GM18498 (cell line): Measurements from ENCODE around the gene VCP.

Experiments
- ATAC-seq: cut with Tn5 transposase; IDR thresholded peaks from one replicate; pipeline ENCODE4 v1.9.1; 2021; ENCODE audit warnings: mild to moderate bottlenecking, moderate library complexity; ENCODE audit not compliant: unreplicated experiment

Gene VCP

DNA sequence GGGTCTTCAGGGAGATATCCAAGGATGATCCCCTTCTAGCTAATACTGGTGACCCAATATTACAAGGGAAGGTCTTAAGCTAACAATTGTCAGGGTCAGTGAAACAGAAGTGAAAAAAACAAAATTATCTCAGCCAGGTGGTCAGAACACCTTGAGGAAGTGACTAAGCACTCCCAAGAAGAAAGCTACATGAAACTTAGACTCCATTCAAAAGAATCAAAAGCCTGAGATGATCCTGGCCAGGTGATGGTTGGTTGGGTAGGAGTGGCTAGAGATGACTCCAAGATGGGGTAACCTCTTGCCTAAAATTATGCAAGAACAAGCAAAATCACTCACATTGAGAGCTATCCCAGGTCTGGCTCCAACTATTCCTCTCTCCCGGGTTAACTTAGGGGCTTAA is 5.4 kb downstream of the VCP start:
- no peak for ATAC-seq

DNA sequence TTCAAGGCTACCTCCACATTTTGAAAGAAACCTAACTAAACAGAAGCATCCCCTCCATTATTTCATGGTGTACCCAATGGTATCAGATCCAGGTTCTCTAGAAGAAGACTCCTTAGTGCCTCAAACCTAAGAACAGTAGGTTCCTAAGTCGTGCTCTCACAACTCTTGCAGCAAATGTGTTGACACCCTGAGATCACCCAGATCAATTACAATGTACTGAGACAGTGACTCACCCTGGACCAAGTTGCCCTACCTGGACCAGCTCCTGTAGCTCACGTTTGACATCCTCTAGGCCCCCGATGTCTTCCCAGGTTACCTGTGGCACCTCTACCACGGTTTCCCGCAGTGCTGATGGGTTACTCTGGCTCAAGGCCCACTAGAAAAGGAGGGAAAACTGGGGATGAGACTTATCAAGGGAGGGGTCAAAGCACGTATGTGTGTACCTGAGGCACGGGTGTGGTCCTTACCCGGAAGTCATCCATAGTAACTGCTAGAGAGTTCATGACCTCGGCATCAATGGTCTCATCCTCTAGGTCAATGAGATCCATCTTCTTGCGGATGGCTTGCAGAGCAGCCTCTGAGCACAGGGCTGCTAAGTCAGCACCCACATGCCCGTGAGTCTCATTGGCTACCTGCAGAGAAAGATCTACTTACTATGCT is 11.7 kb downstream of the VCP start:
- no peak for ATAC-seq

DNA sequence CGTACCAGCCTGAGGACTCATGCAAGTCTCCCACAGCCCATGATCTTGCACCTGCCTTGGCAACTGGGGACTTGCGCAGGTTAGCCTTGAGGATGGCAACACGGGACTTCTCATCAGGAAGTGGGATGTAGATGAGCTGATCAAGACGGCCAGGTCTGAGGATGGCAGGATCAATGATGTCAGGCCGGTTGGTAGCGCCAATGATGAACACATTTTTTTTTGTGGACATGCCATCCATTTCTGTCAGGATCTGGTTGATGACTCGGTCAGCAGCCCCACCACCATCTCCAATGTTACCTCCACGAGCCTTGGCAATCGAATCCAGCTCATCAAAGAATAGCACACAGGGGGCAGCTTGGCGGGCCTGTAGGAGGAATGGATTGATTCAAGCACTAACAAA is 13.0 kb downstream of the VCP start:
- ATAC-seq = no peak

DNA sequence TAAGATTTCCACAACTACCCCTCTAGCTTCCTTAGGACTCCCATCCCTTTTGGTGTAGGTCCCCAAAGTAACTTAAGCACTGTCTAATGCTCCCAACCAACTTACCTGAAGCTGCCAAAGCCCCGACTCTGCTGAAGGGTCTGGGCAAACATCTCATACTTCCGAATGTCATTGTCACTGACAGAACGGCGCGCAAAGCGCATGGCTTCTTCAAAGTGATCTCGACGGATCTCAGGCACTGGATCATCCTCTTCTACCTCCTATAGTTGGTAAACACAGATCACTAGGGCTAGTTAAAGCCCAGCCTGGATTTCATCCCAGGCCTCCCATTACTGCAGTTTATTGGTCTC is 15.2 kb downstream of the VCP start:
- ATAC-seq = no peak

- no peak for ATAC-seq
Observed at GRCh38 chr9:35056571-35057270, 15.7 kb downstream of the VCP start.

DNA sequence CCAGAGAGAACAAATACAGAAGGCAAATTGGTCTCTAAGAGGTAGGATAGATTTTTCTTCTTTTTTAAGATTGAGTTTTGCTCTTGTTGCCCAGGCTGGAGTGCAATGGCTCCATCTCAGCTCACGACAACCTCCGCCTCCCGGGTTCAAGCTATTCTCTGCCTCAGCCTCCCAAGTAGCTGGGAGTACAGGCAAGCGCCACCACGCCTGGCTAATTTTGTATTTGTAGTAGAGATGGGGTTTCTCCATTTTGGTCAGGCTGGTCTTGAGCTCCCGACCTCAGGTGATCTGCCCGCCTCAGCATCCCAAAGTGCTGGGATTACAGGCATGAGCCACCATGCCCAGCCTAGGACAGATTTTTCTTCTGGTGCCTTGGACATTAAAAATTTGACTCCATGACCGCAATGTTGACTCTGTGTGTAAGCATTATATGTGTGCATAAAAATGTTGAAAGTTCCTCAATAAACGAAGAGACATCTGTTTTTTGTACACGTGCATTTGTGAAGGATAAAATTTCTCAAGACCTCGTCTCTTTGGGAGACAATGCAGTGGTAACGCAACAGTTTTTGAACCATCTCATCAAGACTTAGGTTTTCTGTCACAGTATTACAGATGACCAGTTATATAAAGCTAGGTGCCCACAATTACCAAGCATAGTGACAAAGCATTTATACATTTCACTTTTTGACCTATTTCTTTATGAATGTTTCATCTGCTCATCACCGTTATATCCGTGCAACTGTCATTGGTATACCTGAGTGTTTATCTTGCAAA is 17.4 kb downstream of the VCP start:
- ATAC-seq = no peak

- no peak for ATAC-seq
Observed at GRCh38 chr9:35054185-35054835, 18.1 kb downstream of the VCP start.

DNA sequence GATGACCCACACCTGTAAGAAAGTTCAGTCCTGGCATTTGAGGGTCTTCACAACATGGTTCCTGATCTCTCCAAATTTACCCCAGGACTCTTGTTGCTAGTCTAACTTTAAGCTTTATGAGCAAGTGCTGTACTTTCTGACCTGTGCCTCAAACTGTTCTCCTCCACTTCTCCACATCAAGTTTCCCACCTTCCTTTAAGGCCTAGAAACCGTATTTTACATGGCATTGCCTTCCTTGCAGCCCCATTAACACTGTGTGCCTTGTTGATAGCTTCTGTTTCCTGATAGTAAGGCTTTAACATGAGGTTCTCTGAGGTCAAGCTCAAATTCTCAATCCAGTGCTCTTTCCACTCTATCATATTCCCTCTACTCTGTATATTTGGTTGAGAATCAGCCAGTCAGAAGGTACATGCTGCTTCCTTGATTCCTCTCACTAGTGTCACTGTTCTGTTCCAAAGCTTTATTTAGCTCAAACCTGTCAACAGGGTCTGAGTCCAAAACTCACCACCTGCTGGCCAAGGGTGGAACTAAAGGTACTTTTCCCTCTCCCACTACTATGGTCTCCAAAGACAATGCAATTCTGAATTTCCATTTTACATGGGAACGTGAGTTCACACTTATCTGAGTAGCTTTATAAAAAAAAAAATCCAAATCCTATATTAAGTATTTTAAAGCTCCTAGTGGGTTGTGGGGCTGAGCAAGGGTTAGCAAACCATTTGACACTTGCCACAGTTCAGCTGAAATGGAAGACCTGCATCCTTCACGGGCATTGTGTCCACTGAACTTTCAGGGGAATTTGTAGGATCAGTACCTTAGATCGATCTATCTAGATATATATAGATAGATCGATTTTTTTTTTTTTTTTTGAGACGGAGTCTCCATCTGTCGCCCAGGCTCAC is 21.1 kb downstream of the VCP start:
- peak; percentile 66 for ATAC-seq

GRCh38 chr9:35048511-35048910 is 23.9 kb downstream of the VCP start:
- ATAC-seq = no peak

DNA sequence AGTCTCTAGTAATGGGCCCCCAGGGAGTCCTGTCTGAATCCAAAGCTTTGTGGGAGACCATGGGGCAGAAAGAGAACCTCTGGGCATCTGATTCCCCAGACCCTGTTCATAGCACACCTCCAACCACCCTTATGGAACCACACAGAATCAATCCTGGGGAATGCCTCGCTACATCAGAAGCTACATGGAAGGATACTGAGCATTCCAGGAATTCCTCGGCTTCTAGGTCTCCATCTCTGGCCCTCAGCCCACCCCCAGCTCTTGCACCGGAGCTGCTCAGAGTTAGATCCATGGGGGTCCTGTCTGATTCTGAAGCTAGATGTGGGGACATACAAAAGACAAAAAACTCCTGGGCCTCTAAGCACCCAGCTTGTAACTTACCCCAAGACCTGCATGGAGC is 28.4 kb downstream of the VCP start:
- ATAC-seq = no peak

DNA sequence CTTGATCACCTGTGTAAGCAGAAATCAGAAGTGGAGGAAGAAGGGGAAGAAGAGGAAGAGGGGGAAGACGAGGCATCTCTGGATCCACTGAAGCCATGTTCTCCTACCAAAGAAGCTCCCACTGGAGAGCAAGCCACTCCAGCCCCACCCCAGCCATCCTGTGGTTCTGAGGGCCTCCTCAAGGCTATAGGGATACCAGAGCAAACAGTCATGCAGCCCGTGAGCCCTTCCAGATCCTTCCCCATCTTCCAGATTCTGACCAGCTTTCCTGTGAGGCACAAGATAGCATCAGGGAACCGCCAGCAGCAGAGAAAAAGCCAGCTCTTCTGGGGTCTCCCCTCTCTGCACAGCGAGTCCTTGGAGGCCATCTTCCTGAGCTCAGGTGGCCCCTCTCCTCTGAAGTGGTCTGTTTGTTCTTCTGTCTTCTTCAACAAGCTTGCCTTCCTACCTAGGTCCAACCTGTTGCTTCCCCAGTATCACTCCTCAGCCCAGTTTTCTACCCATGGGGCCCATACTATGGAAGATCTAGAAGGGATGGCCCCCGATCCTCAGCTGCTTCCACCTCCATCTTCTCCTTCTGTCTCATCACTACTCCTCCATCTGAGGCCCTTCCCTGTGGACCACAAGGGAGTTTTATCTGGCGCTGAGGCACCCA is 29.4 kb downstream of the VCP start:
- ATAC-seq = no peak

DNA sequence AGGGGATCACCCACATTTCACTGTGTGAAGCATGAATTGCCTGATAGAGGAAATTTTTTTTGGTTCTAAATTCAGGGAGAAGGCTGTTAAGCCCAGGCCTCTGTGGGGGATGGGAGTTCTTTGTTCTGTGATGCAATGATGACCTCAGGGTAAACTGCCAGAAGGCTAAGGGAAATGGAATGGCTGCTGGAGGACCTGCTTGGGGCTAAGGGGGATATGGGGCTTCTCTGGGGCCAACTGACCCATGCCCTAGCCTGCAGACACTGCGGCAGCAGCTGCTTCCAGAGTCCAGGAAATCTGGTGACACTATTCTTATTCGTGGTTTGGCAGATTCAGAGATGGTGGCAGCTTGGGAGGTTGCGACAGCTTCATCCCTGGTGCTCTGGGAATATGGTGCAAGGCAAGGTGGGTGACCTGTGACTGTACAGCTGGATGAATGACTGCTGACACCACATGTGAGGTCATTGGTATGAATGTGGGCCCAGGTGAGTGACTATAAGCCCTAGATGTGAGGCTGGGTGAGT is 30.3 kb downstream of the VCP start:
- no peak for ATAC-seq

GRCh38 chr9:35035851-35036701 is 36.3 kb downstream of the VCP start:
- no peak for ATAC-seq

DNA sequence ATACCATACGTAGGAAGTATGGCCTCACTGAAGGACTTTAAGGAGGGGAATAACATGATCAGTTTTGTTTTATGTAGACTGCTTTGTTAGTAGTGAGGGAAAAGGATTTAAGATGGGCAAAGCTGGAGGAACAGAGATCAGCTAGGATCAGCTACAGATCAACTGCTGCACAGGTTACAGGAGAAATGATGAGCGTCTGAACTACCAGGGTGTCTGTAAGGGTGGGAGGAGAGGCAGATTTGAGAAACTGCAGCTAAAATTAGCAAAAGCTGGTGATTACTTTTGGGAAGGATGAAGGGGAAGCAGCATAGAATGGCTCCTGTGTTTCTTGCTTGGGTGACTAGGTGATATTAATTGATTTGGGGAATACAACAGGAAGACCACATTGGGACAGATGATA is 39.3 kb downstream of the VCP start:
- ATAC-seq = no peak

DNA sequence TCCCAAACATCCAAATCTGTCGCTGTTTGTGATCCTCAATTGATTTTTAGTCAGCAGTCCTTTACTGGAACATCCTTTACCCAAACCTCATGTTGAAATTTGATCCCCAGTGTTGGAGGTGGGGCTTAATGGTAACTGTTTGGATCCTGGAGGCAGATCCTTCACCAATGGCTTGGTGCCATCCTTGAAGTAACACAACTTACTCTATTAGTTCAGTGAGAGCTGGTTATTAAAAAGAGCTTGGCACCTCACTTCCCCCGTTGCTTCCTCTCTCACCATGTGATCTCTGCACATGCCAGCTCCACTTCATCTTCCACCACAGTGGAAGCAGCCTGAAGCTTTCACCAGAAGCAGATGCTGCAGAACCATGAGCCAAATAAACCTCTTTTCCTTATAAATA is 42.6 kb downstream of the VCP start:
- no peak for ATAC-seq

DNA sequence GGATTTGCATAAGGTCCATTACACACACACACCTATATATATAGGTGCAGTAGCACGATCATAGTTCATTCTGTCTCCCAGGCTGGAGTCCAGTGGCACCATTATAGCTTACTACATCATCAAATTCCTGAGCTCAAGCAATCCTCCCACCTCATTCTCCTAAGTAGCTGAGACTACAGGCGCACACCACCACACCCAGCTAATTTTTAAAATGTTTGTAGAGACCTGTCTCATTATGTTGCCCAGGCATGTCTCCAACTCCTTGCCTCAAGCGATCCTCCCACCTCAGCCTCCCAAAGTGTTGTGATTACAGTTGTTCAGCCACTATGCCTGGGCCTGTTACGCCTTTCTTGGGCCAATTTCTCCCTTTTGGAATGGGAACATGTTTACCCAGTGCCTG is 43.2 kb downstream of the VCP start:
- no peak for ATAC-seq

DNA sequence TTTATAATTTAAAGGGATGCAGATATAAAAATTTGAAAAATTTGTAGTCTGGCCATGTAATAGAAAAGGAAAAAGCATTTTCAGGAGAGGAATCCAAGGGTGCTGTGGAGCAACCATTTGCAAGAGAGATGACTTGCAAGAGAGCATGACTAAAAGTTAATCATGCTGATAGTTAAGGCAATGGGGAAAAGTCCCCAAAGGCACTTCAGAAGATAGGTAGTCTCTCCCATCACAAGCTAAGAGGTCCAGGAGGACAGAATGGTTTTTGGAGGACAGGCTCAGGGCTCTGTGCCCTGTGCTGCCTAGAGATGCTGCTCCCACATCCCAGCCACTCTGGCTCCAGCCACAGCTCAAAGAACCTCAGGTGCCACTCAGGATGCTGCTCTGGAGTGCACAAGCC is 44.1 kb downstream of the VCP start:
- ATAC-seq = no peak

GRCh38 chr9:35027860-35028259 is 44.6 kb downstream of the VCP start:
- no peak for ATAC-seq

DNA sequence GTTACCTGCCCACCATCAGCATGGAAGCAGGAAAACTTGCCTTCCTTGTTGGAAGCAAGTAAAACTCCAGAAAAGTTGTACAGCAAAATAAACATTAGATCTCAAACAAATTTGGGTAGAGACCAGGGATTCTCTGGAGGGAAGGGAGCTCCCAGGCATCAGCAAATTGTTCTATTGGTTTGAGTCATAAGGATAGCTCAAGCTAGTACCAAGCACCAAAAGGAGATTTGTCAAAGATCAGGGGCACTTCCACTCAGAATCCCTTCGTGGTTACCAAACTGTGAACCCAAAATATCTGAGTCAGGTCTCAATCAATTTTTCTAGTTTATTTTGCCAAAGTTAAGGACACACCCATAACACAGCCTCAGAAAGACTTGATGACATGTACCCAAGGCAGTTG is 45.1 kb downstream of the VCP start:
- ATAC-seq = no peak
